K562 (cell line): Measurements from ENCODE around the gene PRR29. TPM values are rescaled to one million over a fixed set of nuclear protein-coding genes. Genes with fewer than 3 reads are reported as not detected.

Experiments used
- ARID4B ChIP-seq: sonication (generic); formaldehyde crosslinking; IDR thresholded peaks from 2 replicates; pipeline ENCODE4 v1.8.0; 2022; ENCODE audit warnings: mild to moderate bottlenecking, missing genetic modification reagents
- polyA plus RNA-seq, 8 experiments: library from polyadenylated mRNA; depleted of rRNA in 4 of 8; stranded (reverse) in 5 of 8; unstranded in 3 of 8; fragments of >200 nt; fragmentation: Nextera tagmentation in 2 of 8; fragmentation: Illumina TruSeq in 1 of 8; extraction: Ambion mirVana in 2 of 8; extraction: Trizol in 1 of 8; gene quantifications; 2 replicates each; pipeline versions ENCODE4 v1.2.1 to v1.2.3, GENCODE V29; 2011 to 2014; ENCODE audit warnings: inconsistent platforms in 1 of 8, missing spikeins in 1 of 8
- total RNA-seq, 7 experiments: library from RNA; depleted of rRNA in 6 of 7; stranded (reverse); fragments of >200 nt in 6 of 7; fragmentation: Illumina TruSeq in 2 of 7; extraction: Trizol in 2 of 7; gene quantifications; 2 replicates each; pipeline versions ENCODE4 v1.2.1 to v1.2.3, GENCODE V29; 2011 to 2021; ENCODE audit warnings: low replicate concordance in 1 of 7
- TF ChIP-seq, protein P1 (sequence below), 2 experiments: fragments of 450-650 bp; IDR thresholded peaks; 2 replicates each; pipeline ENCODE4 v1.6.1; 2016; ENCODE audit warnings: mild to moderate bottlenecking in 2 of 2, borderline replicate concordance in 1 of 2, low read depth in 1 of 2, moderate library complexity in 1 of 2

The PRR29 gene
- total and polyA plus RNA-seq, 9 of the 15 experiments (the other 6 are each of a cell fraction or from before 2014, with no cell fraction given) = 0.08 to 0.58 (median 0.15) TPM; not detected in 5

DNA sequence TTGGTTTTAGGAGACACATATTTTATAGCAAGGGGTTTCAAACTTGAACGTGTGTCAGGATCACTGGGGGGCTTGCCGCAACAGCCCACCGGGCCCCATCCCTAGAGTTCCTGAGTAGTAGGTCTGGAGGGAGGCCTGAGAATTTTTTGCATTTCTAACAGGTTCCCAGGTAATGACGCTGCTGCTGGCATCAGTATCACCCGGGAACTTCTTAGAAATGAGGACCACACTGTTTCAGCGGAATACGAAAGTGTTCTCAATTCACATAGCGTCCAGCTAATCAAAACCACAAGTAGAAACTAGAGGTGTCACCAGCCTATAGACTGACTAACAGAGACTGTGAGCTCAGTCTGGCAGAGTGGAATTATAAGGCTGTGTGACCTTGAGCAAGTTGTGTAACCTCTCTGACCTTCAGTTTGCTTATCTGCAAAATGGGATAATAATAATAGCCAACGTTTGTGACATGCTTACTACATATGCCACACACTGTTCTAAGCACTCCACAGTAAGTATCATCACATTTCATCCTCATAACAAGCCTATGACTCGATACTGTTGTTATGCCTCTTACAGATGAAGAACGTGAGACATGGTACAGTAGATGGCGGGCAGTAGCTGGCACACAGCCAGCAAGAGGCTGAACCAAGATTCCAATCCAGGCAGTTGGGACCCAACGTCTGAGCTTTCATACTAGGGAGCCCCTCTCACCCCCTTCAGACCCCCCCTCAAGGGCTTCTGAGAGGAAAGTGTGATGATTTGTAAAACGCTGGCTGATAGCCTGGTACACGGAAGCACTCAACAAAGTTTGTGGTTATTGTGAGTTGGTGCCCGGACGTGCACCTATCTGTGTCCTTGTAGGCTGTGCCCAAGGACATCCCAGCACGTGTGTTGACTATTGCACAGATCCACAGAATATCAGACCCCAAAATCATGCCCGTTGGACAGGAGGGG lies 26.9 kb downstream of the PRR29 start (continued):
- TF ChIP-seq ARID4B (CRISPR knock-in tag) = 0 out of 2 replicates have a peak, but pooled peaks have one; percentile 45
- TF ChIP-seq, protein P1, sequence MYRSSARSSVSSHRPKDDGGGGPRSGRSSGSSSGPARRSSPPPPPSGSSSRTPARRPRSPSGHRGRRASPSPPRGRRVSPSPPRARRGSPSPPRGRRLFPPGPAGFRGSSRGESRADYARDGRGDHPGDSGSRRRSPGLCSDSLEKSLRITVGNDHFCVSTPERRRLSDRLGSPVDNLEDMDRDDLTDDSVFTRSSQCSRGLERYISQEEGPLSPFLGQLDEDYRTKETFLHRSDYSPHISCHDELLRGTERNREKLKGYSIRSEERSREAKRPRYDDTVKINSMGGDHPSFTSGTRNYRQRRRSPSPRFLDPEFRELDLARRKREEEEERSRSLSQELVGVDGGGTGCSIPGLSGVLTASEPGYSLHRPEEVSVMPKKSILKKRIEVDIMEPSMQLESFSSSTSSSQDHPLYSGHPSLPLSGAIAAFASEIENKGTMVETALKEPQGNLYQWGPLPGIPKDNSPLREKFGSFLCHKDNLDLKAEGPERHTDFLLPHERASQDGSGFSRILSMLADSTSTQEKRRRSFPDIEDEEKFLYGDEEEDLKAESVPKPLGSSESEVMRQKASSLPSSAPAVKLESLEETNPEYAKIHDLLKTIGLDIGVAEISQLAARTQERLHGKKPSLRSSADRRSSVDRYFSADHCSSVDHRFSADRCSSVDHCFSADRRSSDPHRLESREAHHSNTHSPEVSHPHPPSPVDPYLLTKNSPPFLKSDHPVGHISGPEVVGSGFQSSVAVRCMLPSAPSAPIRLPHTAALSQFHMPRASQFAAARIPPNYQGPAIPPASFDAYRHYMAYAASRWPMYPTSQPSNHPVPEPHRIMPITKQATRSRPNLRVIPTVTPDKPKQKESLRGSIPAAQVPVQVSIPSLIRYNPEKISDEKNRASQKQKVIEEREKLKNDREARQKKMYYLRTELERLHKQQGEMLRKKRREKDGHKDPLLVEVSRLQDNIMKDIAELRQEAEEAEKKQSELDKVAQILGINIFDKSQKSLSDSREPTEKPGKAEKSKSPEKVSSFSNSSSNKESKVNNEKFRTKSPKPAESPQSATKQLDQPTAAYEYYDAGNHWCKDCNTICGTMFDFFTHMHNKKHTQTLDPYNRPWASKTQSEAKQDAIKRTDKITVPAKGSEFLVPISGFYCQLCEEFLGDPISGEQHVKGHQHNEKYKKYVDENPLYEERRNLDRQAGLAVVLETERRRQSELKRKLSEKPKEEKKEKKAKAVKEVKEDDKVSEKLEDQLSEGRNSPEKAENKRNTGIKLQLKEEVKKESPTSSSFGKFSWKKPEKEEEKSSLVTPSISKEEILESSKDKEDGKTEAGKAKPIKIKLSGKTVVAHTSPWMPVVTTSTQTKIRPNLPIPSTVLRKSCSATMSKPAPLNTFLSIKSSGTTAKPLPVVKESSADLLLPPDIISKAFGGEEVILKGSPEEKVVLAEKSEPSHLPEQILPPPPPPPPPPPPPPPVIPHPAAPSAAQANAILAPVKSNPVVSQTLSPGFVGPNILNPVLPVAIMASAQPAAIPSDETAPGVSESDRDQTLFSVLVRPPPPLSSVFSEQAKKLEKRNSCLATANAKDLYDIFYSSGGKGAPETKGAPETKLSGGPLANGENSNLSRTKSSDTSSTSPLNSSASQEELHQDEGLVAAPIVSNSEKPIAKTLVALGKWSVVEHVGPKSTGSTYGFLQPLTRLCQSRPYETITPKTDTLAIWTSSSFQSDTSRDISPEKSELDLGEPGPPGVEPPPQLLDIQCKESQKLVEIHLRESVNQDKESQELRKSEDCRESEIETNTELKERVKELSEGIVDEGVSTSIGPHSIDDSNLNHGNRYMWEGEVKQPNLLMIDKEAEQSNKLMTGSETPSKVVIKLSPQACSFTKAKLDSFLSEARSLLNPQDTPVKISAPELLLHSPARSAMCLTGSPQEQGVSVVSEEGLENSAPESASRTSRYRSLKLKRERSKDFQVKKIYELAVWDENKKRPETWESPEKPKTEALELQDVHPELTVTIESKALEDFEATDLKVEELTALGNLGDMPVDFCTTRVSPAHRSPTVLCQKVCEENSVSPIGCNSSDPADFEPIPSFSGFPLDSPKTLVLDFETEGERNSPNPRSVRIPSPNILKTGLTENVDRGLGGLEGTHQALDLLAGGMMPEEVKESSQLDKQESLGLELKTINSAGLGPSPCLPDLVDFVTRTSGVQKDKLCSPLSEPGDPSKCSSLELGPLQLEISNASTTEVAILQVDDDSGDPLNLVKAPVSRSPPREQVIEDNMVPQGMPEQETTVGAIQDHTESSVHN (IDR thresholded peaks at IDR 0.05; ENCODE audit: borderline replicate concordance in 1 of 2, low read depth in 1 of 2) = no peak
